Measurements from ENCODE around the gene H2BK1. TPM values are rescaled to one million over a fixed set of nuclear protein-coding genes. Genes with fewer than 3 reads are reported as not detected.

The H2BK1 gene
- total RNA-seq, 2 donors from 2014 or later, result 3.0 TPM; not detected in 1

DNA sequence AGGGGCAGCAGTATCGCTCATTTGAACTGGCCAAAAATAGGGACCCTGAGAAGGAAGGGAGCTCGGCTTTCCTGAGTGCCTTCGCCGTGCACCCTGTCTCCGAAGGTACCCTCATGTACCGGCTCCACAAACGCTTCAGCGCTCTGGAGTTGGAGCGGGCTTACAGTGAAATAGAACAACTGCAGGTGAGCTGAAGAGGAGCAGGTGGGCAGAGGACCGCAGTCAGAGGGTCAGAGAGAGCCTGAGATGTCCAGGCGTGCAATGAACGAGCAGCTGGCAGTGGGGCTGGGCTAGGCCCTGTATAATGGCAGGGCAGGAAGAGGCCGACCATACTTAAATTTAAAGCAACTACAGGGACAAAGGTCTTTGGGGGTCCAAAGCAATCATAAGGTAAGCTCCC is 26.1 kb upstream of the H2BK1 start:
- Histone ChIP-seq H3K36me3 (peaks cover 0 to 5% of the 10 kb centered on the region in 2 donors), H3K27ac (no peak overlapping the region)
- intact Hi-C loops (cut with DNase I), result no loop called here

DNA sequence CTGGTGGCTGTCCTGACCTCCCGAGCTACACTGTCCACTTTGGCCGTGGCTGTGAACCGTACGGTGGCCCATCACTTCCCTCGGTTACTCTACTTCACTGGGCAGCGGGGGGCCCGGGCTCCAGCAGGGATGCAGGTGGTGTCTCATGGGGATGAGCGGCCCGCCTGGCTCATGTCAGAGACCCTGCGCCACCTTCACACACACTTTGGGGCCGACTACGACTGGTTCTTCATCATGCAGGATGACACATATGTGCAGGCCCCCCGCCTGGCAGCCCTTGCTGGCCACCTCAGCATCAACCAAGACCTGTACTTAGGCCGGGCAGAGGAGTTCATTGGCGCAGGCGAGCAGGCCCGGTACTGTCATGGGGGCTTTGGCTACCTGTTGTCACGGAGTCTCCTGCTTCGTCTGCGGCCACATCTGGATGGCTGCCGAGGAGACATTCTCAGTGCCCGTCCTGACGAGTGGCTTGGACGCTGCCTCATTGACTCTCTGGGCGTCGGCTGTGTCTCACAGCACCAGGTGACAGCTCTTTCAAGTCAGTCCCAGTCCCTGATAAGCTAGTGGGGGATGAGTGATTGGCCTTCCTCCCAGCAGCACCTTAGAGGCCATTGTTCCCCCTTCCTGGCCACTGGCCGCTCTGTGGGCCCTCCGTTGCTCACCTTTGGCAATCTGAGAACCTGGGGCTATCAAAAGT is 25.0 kb upstream of the H2BK1 start:
- H3K4me1 ChIP-seq (replicated peaks), result peaks cover 3% of the 10 kb centered on the region
- 88% methylated on average over 28 of the region's 28 CpGs for WGBS
- no peaks in the 10 kb centered on the region for H3K9me3 ChIP-seq
- H3K27ac ChIP-seq, result no peak overlapping the region
- no peak for DNase-seq (ENCODE audit: low spot score)
- intact Hi-C loops (cut with DNase I), result no loop called here
- H3K27me3 ChIP-seq (replicated peaks; ENCODE audit: insufficient read depth), result no peaks in the 10 kb centered on the region
- TF ChIP-seq POLR2A (IDR thresholded peaks at IDR 0.05), result no peak
- no peak for TF ChIP-seq POLR2AphosphoS5 (IDR thresholded peaks at IDR 0.05)
- TF ChIP-seq, protein P1, sequence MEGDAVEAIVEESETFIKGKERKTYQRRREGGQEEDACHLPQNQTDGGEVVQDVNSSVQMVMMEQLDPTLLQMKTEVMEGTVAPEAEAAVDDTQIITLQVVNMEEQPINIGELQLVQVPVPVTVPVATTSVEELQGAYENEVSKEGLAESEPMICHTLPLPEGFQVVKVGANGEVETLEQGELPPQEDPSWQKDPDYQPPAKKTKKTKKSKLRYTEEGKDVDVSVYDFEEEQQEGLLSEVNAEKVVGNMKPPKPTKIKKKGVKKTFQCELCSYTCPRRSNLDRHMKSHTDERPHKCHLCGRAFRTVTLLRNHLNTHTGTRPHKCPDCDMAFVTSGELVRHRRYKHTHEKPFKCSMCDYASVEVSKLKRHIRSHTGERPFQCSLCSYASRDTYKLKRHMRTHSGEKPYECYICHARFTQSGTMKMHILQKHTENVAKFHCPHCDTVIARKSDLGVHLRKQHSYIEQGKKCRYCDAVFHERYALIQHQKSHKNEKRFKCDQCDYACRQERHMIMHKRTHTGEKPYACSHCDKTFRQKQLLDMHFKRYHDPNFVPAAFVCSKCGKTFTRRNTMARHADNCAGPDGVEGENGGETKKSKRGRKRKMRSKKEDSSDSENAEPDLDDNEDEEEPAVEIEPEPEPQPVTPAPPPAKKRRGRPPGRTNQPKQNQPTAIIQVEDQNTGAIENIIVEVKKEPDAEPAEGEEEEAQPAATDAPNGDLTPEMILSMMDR (IDR thresholded peaks at IDR 0.05), result no peak
- peaks cover 0 to 5% of the 10 kb centered on the region in 2 donors for H3K36me3 ChIP-seq
- no peak overlapping the region for H3K4me3 ChIP-seq

More for the DNA sequence above, 26.1 kb upstream of the H2BK1 start:
- H3K4me3 ChIP-seq, result no peak overlapping the region
- no peaks in the 10 kb centered on the region for H3K9me3 ChIP-seq
- no peaks in the 10 kb centered on the region for H3K27me3 ChIP-seq (replicated peaks; ENCODE audit: insufficient read depth)
- TF ChIP-seq POLR2A (IDR thresholded peaks at IDR 0.05) (no peak), POLR2AphosphoS5 (IDR thresholded peaks at IDR 0.05) (no peak)
- TF ChIP-seq, protein P1 (IDR thresholded peaks at IDR 0.05), result no peak
- peaks cover 3% of the 10 kb centered on the region for H3K4me1 ChIP-seq (replicated peaks)
- DNase-seq (ENCODE audit: low spot score), result no peak
- WGBS, result 87% methylated on average over 13 of the region's 13 CpGs

DNA sequence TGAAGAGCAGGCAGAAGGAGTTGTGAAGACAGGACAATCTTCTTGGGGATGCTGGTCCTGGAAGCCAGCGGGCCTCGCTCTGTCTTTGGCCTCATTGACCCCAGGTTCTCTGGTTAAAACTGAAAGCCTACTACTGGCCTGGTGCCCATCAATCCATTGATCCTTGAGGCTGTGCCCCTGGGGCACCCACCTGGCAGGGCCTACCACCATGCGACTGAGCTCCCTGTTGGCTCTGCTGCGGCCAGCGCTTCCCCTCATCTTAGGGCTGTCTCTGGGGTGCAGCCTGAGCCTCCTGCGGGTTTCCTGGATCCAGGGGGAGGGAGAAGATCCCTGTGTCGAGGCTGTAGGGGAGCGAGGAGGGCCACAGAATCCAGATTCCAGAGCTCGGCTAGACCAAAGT is 23.5 kb upstream of the H2BK1 start:
- Histone ChIP-seq H3K4me1 (replicated peaks) (peaks cover 3% of the 10 kb centered on the region), H3K4me3 (peak overlapping the region in 1 of 2 donors; percentile 77), H3K9me3 (no peaks in the 10 kb centered on the region), H3K27ac (no peak overlapping the region), H3K27me3 (replicated peaks; ENCODE audit: insufficient read depth) (no peaks in the 10 kb centered on the region), H3K36me3 (peaks cover 0 to 5% of the 10 kb centered on the region in 2 donors)
- DNase-seq (ENCODE audit: low spot score), result no peak
- intact Hi-C loops (cut with DNase I), result no loop called here
- no peak for TF ChIP-seq POLR2AphosphoS5 (IDR thresholded peaks at IDR 0.05)
- TF ChIP-seq, protein P1 (IDR thresholded peaks at IDR 0.05), result no peak
- TF ChIP-seq POLR2A (IDR thresholded peaks at IDR 0.05), result no peak
- 69% methylated on average over 9 of the region's 9 CpGs for WGBS

DNA sequence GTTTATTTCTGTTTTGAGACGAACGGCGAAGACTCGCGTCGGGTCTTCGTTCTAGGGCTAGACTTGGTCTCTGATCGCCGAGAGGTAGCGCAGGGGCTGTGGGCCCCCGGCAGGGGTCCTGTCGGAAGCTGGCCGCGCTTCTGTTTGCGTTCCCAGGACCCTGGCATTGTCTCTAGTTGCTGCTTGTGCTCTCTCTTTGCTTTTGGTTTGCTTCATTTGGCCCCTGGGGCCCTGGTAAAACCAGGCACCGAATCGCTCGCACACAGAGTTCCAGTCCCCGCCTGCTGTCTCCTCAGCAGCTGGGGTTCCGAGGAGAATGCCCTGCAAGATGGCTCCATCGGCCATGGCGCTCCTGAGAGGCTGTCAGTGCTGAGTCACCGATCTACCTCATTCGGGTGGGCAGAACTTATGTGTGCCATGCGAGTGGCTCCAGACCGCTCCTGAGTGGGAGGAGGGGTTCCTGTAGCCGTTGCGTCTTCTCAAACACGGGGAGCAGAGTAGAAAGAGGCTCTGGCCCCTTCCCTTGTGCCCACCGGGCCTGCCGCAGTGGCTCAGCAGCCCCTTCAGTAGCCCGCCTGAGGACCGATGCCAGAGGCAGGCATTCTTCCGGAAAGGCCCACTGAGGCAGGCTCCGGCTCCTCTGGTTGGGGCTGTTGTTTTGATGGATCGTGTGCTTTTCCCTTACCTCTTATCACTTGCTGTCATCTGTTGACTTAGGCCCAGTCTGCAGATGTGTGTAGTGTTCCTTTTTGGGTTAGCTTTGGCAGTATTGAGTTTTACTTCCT is 22.8 kb upstream of the H2BK1 start:
- Histone ChIP-seq H3K36me3 (peaks cover 0 to 5% of the 10 kb centered on the region in 2 donors), H3K4me1 (replicated peaks) (peaks cover 3% of the 10 kb centered on the region), H3K27ac (peak overlapping the region; percentile 63 to 77), H3K4me3 (peak overlapping the region; percentile 77 to 80), H3K9me3 (no peaks in the 10 kb centered on the region), H3K27me3 (replicated peaks; ENCODE audit: insufficient read depth) (no peaks in the 10 kb centered on the region)
- 5% methylated on average over 36 of the region's 36 CpGs for WGBS
- intact Hi-C loops (cut with DNase I), result no loop called here
- DNase-seq (ENCODE audit: low spot score), result peak; percentile 33
- TF ChIP-seq POLR2AphosphoS5 (IDR thresholded peaks at IDR 0.05) (no peak), POLR2A (IDR thresholded peaks at IDR 0.05) (no peak)
- TF ChIP-seq, protein P1 (IDR thresholded peaks at IDR 0.05), result no peak
